K562 (cell line): Measurements from ENCODE around the gene CPNE1. TPM values are rescaled to one million over a fixed set of nuclear protein-coding genes. Genes with fewer than 3 reads are reported as not detected.

ENCODE experiments used
- ATAC-seq: fragments of 200-7000 bp; cut with Tn5 transposase; 3 replicates; pipeline ENCODE4 v1.9.1; 2020; ENCODE audit warnings: moderate library complexity
- BruUV-seq: library from RNA; stranded (reverse); fragments of 400-500 nt; replicated peaks from 2 replicates; lab custom pipeline; 2021; lab: Mats Ljungman, UMichigan
- CTCF ChIA-PET: fragments of 300-600 bp; formaldehyde crosslinking; extraction: SDS; loops from one replicate; lab custom pipeline; 2021; ENCODE audit warnings: low intra/inter-chr PET ratio; lab: Yijun Ruan, JAX
- POLR2A ChIA-PET: fragments of 300-600, 350-650 bp; sonication (Branson Sonifier 250); formaldehyde crosslinking; extraction: SDS; loops from one replicate; lab custom pipeline; 2021; ENCODE audit warnings: antibody characterized with exemption, inconsistent platforms; lab: Yijun Ruan, JAX
- DNase-seq, 4 experiments: peaks; one replicate each; pipeline versions ENCODE4 v3.0.0 to v3.0.0-alpha.2; 2011 to 2018; ENCODE audit warnings: low spot score in 3 of 4, mixed read lengths in 3 of 4; ENCODE audit errors: extremely low read depth in 1 of 4
- FAIRE-seq: peaks from 2 replicates; lab custom pipeline; 2011; peaks lifted over from hg19 to GRCh38; lab: Jason Lieb, UNC
- H2AFZ ChIP-seq: 2 replicates; pipeline ENCODE4 v1.6.0; 2011; ENCODE audit warnings: low read depth, low read length, control low read depth, inconsistent platforms
- H3K27ac ChIP-seq: fragments of 200-600 bp; 3 replicates; pipeline ENCODE4 v1.8.0; 2011; ENCODE audit warnings: low read depth, mild to moderate bottlenecking, control low read depth, inconsistent platforms, low read length, moderate library complexity, mixed read lengths; ENCODE audit errors: extremely low read depth
- H3K27me3 ChIP-seq, 2 experiments: fragments of 300-600 bp in 1 of 2; 2 replicates in 1 of 2; 3 replicates in 1 of 2; pipeline versions ENCODE4 v1.6.0 to v1.8.0; 2011; ENCODE audit warnings: inconsistent platforms in 2 of 2, low read length in 2 of 2, mild to moderate bottlenecking in 1 of 2, mixed read lengths in 1 of 2, moderate library complexity in 1 of 2; ENCODE audit not compliant: control insufficient read depth in 2 of 2, insufficient read depth in 2 of 2
- H3K36me3 ChIP-seq: fragments of 300-600 bp; 3 replicates; pipeline ENCODE4 v1.8.0; 2011; ENCODE audit warnings: mild to moderate bottlenecking, low read length, inconsistent platforms; ENCODE audit not compliant: control insufficient read depth, insufficient read depth
- H3K4me1 ChIP-seq, 2 experiments: fragments of 200-600 bp in 1 of 2; replicated peaks in 1 of 2; 2 replicates in 1 of 2; 3 replicates in 1 of 2; pipeline versions ENCODE4 v1.5.1 to v1.8.0; 2011; ENCODE audit warnings: inconsistent platforms in 2 of 2, low read length in 2 of 2, mild to moderate bottlenecking in 1 of 2, mixed read lengths in 1 of 2, moderate library complexity in 1 of 2; ENCODE audit not compliant: control insufficient read depth in 2 of 2, insufficient read depth in 2 of 2
- H3K4me2 ChIP-seq: 2 replicates; pipeline ENCODE4 v1.6.1; 2011; ENCODE audit warnings: low read length, control low read depth, inconsistent platforms, mixed read lengths; ENCODE audit not compliant: insufficient read depth
- H3K4me3 ChIP-seq: fragments of 200-600 bp; sonication (generic), shearing (Covaris generic); 2 replicates; pipeline ENCODE4 v1.5.1; 2016; ENCODE audit warnings: control low read depth, inconsistent platforms
- H3K79me2 ChIP-seq: fragments of 200-600 bp; 3 replicates; pipeline ENCODE4 v1.8.0; 2011; ENCODE audit warnings: low read length, inconsistent platforms; ENCODE audit not compliant: control insufficient read depth, insufficient read depth
- H3K9ac ChIP-seq, 2 experiments: 2 replicates each; pipeline versions ENCODE4 v1.6.0 to v1.6.1; 2011; ENCODE audit warnings: low read depth in 2 of 2, low read length in 2 of 2, control low read depth in 1 of 2, inconsistent platforms in 1 of 2, mild to moderate bottlenecking in 1 of 2, mixed read lengths in 1 of 2; ENCODE audit not compliant: insufficient read depth in 1 of 2
- H3K9me1 ChIP-seq: one replicate; pipeline ENCODE4 v1.6.0; 2011; ENCODE audit warnings: inconsistent platforms, mild to moderate bottlenecking, low read length, moderate library complexity; ENCODE audit not compliant: control insufficient read depth, insufficient read depth
- H3K9me3 ChIP-seq: replicated peaks from 2 replicates; pipeline ENCODE4 v1.5.1; 2011; ENCODE audit warnings: low read depth, low read length, inconsistent platforms; ENCODE audit not compliant: control insufficient read depth, insufficient read depth
- H4K20me1 ChIP-seq: replicated peaks from 2 replicates; pipeline ENCODE4 v1.6.1; 2011; ENCODE audit warnings: low read length, inconsistent platforms, mixed read lengths; ENCODE audit not compliant: control insufficient read depth, insufficient read depth
- C11orf30 ChIP-seq: fragments of 450-650 bp; IDR thresholded peaks from 2 replicates; pipeline ENCODE4 v1.6.1; 2016; ENCODE audit warnings: low read depth, mild to moderate bottlenecking
- ELF1 ChIP-seq: fragments of 200-800 bp; sonication (Bioruptor generic); IDR thresholded peaks from 2 replicates; pipeline ENCODE4 v1.6.1; 2016; ENCODE audit warnings: missing genetic modification characterization, missing compliant biosample characterization
- GABPA ChIP-seq: fragments of 200-800 bp; sonication (Bioruptor generic); conservative IDR thresholded peaks from 2 replicates; pipeline ENCODE4 v1.6.1; 2016; ENCODE audit warnings: low read depth, missing genetic modification characterization, missing compliant biosample characterization
- MIER1 ChIP-seq: fragments of 450-650 bp; IDR thresholded peaks from 2 replicates; pipeline ENCODE4 v1.6.1; 2016; ENCODE audit warnings: antibody characterized with exemption, mild to moderate bottlenecking, low read depth
- RFX5 ChIP-seq: IDR thresholded peaks from 2 replicates; pipeline ENCODE4 v1.6.1; 2011; ENCODE audit warnings: low read depth, mild to moderate bottlenecking, improper control_type of control experiment, low read length
- in situ Hi-C: fragments of 300-500 bp; cut with MboI; formaldehyde crosslinking; loops from 4 replicates; pipeline ENCODE4 v1.15.0; 2018; ENCODE audit warnings: inconsistent platforms, mixed read lengths
- intact Hi-C: fragments of 100-400 bp; cut with micrococcal nuclease; formaldehyde crosslinking; loops from 2 replicates; pipeline ENCODE4 v1.14.2; 2022
- polyA plus RNA-seq, 8 experiments: library from polyadenylated mRNA; depleted of rRNA in 4 of 8; stranded (reverse) in 5 of 8; unstranded in 3 of 8; fragments of >200 nt; fragmentation: Nextera tagmentation in 2 of 8; fragmentation: Illumina TruSeq in 1 of 8; extraction: Ambion mirVana in 2 of 8; extraction: Trizol in 1 of 8; gene quantifications; 2 replicates each; pipeline versions ENCODE4 v1.2.1 to v1.2.3, GENCODE V29; 2011 to 2014; ENCODE audit warnings: inconsistent platforms in 1 of 8, missing spikeins in 1 of 8
- total RNA-seq, 7 experiments: library from RNA; depleted of rRNA in 6 of 7; stranded (reverse); fragments of >200 nt in 6 of 7; fragmentation: Illumina TruSeq in 2 of 7; extraction: Trizol in 2 of 7; gene quantifications; 2 replicates each; pipeline versions ENCODE4 v1.2.1 to v1.2.3, GENCODE V29; 2011 to 2021; ENCODE audit warnings: low replicate concordance in 1 of 7
- TF ChIP-seq, protein P1 (sequence below): fragments of 450-650 bp; IDR thresholded peaks from 2 replicates; pipeline ENCODE4 v1.6.1; 2017; ENCODE audit warnings: antibody characterized with exemption

The CPNE1 gene
- total and polyA plus RNA-seq, 9 of the 15 experiments (the other 6 are each of a cell fraction or from before 2014, with no cell fraction given): 42.1 to 102 (median 56.0) TPM

DNA sequence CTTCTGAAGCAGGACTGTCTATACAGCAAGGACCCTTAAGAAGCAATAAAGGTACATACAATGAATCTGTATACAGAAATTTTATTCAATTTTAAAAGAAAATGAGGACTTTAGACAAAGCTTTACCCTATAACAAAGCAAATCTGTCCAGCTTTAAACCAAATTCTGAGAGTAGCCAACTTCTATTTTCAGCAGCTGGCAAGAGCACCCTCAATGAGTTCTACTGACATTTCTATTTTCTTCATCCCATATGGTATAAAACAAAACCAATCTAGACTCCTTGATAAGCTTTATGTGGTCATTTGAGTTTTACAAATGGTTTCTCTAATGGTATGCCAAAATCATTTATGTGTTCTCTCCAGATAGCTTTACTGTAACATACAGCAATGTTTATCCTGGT, 12.7 kb downstream of the CPNE1 start:
- BruUV-seq: no TSS peak
- DNase-seq (no peak), FAIRE-seq (no peak), ATAC-seq (no peak)
- Histone ChIP-seq H4K20me1 (peaks cover 17% of the 10 kb centered on the region; the same call in 1 of the 2 replicates), H3K4me1 (no peaks in the 10 kb centered on the region; a peak in 1 of 5 replicates), H3K4me3 (no peak overlapping the region), H3K9me3 (no peaks in the 10 kb centered on the region), H3K36me3 (peaks cover 75% of the 10 kb centered on the region), H3K27me3 (no peaks in the 10 kb centered on the region), H3K79me2 (peaks cover 94% of the 10 kb centered on the region), H3K27ac (no peak overlapping the region), H3K4me2 (no peak overlapping the region), H2AFZ (no peak overlapping the region), H3K9me1 (no peaks in the 10 kb centered on the region), H3K9ac (no peak overlapping the region)
- CTCF ChIA-PET: no interaction called here
- POLR2A ChIA-PET: interaction anchor here (0.7 to 1.4 kb wide), 7 partner anchors 8 to 169 kb away, joined by 3 to 11 read pairs (median 4); no protein-coding TSS in a partner anchor
- TF ChIP-seq RFX5 (no peak), GABPA (tag) (no peak), C11orf30 (no peak), MIER1 (no peak), ELF1 (tag) (no peak)
- TF ChIP-seq, protein P1, sequence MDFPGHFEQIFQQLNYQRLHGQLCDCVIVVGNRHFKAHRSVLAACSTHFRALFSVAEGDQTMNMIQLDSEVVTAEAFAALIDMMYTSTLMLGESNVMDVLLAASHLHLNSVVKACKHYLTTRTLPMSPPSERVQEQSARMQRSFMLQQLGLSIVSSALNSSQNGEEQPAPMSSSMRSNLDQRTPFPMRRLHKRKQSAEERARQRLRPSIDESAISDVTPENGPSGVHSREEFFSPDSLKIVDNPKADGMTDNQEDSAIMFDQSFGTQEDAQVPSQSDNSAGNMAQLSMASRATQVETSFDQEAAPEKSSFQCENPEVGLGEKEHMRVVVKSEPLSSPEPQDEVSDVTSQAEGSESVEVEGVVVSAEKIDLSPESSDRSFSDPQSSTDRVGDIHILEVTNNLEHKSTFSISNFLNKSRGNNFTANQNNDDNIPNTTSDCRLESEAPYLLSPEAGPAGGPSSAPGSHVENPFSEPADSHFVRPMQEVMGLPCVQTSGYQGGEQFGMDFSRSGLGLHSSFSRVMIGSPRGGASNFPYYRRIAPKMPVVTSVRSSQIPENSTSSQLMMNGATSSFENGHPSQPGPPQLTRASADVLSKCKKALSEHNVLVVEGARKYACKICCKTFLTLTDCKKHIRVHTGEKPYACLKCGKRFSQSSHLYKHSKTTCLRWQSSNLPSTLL: no peak
- in situ Hi-C loops (no loop called here), intact Hi-C loops (no loop called here)
